Testis (tissue), 2 donors: ENCODE measurements around the gene NUDT8.

ENCODE experiments used
- POLR2A ChIP-seq: fragments of 450-650 bp; IDR thresholded peaks from one replicate; pipeline ENCODE4 v1.6.1; 2017; ENCODE audit warnings: antibody characterized with exemption, mild to moderate bottlenecking, moderate library complexity
- TF ChIP-seq, protein P1 (sequence below), 3 experiments: fragments of 450-650 bp in 2 of 3; fragments of 200-600 bp in 1 of 3; sonication (generic) in 1 of 3; IDR thresholded peaks; one replicate each; pipeline ENCODE4 v1.5.1; 2016 to 2019; ENCODE audit warnings: antibody characterized with exemption in 3 of 3, mild to moderate bottlenecking in 2 of 3, moderate library complexity in 1 of 3

DNA sequence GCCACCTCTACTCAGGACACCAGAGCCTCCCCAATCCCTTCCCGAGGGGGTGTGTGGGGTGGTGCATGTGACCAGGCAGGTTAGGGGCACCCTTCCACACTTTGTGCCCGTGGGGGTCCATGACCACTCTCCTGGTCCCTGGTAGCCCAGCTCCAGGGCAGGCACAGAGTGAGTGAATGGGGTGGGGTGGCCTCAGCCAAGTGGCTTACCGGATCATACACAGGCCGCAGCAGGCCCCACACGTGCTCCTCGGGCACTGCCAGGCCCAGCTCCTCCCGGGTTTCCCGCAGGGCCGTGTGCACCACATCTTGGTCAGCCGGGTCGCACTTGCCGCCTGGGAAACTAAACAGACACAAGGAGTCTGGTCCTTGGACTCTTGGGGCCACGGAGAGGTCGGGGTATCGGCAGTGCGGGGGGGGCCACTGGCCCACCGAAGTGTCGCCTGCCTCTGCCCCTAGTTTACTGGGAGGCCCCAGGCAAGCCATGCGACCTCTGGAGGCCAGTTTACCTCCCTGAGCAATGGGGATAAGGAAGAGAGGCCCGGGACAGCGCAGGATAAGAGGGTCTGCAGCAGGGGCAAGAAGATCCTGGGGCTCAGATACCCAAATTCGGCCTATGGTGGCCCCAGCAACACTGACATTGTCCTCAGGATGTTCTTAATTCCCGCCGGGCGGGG, 889 bp downstream of the NUDT8 start:
- TF ChIP-seq, protein P1, sequence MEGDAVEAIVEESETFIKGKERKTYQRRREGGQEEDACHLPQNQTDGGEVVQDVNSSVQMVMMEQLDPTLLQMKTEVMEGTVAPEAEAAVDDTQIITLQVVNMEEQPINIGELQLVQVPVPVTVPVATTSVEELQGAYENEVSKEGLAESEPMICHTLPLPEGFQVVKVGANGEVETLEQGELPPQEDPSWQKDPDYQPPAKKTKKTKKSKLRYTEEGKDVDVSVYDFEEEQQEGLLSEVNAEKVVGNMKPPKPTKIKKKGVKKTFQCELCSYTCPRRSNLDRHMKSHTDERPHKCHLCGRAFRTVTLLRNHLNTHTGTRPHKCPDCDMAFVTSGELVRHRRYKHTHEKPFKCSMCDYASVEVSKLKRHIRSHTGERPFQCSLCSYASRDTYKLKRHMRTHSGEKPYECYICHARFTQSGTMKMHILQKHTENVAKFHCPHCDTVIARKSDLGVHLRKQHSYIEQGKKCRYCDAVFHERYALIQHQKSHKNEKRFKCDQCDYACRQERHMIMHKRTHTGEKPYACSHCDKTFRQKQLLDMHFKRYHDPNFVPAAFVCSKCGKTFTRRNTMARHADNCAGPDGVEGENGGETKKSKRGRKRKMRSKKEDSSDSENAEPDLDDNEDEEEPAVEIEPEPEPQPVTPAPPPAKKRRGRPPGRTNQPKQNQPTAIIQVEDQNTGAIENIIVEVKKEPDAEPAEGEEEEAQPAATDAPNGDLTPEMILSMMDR (IDR thresholded peaks at IDR 0.05) = no peak
- TF ChIP-seq POLR2A = no peak
